ENCODE data around the gene DBT. TPM values are rescaled to one million over a fixed set of nuclear protein-coding genes. Genes with fewer than 3 reads are reported as not detected.
A peak's percentile ranks its signal among the peaks of the same experiment; 100 is the strongest.
"Not testable (repeated sequence)": the region's sequence is repeated elsewhere in the genome, so short reads cannot be mapped to it uniquely, and the experiment has no call there.

DBT gene
- total RNA-seq, result 33.2 TPM
- long read RNA-seq, full-length matches to known transcripts, result 13 of 29 reads
- long read RNA-seq, partial matches to known transcripts, result 3 of 29 reads
- long read RNA-seq, other reads (novel, unspliced or antisense), result 13 of 29 reads

- peak; percentile 95 for DNase-seq
- intact Hi-C loops (cut with DNase I), result no loop called here
- ATAC-seq (ENCODE audit: poor library complexity), result peak; percentile 100
Measured at GRCh38 chr1:100249537-100250257, at the start of gene DBT. TSS of gene DBT (minus strand) at chr1:100249834. CDS start at chr1:100249820, 14 bp downstream.

- intact Hi-C loops (cut with DNase I), result no loop called here
- ATAC-seq (ENCODE audit: poor library complexity) (no peak), DNase-seq (no peak)
Measured at GRCh38 chr1:100298512-100298911, 48.9 kb upstream of the DBT start.

GRCh38 chr1:100296997-100297396 lies 47.4 kb upstream of the DBT start:
- ATAC-seq (ENCODE audit: poor library complexity); DNase-seq; intact Hi-C loops (cut with DNase I): not testable (repeated sequence)

GRCh38 chr1:100296140-100296539 lies 46.5 kb upstream of the DBT start:
- ATAC-seq (ENCODE audit: poor library complexity), result no peak
- intact Hi-C loops (cut with DNase I), result no loop called here
- no peak for DNase-seq

- intact Hi-C loops (cut with DNase I), result no loop called here
- ATAC-seq (ENCODE audit: poor library complexity), result no peak
- DNase-seq, result no peak
Measured at GRCh38 chr1:100292711-100293110, 43.1 kb upstream of the DBT start.

- ATAC-seq (ENCODE audit: poor library complexity) (no peak), DNase-seq (no peak)
- intact Hi-C loops (cut with DNase I), result no loop called here
Measured at GRCh38 chr1:100290291-100290690, 40.7 kb upstream of the DBT start.

- intact Hi-C loops (cut with DNase I), result no loop called here
- ATAC-seq (ENCODE audit: poor library complexity) (no peak), DNase-seq (no peak)
Measured at GRCh38 chr1:100287162-100287561, 37.5 kb upstream of the DBT start.

GRCh38 chr1:100284591-100284990 lies 35.0 kb upstream of the DBT start:
- no peak for ATAC-seq (ENCODE audit: poor library complexity)
- intact Hi-C loops (cut with DNase I), result no loop called here
- no peak for DNase-seq

- ATAC-seq (ENCODE audit: poor library complexity) (peak; percentile 85), DNase-seq (no peak)
- intact Hi-C loops (cut with DNase I), result loop anchor here (5.0 to 10.0 kb wide), 2 partner anchors 72 to 105 kb away; partner anchors contain the start of genes CDC14A and LRRC39
Measured at GRCh38 chr1:100279954-100280682, 30.5 kb upstream of the DBT start.

- peak; percentile 60 for ATAC-seq (ENCODE audit: poor library complexity)
- DNase-seq, result no peak
- intact Hi-C loops (cut with DNase I), result loop anchor here (5.0 to 10.0 kb wide), 2 partner anchors 73 to 105 kb away; partner anchors contain the start of genes CDC14A and LRRC39
Measured at GRCh38 chr1:100279358-100279923, 29.8 kb upstream of the DBT start.

GRCh38 chr1:100277866-100278265 lies 28.2 kb upstream of the DBT start:
- DNase-seq (no peak), ATAC-seq (ENCODE audit: poor library complexity) (no peak)
- intact Hi-C loops (cut with DNase I), result loop anchor here (5.0 to 10.0 kb wide), 2 partner anchors 74 to 103 kb away; partner anchors contain the start of genes CDC14A and LRRC39

- DNase-seq, result no peak
- intact Hi-C loops (cut with DNase I), result no loop called here
- ATAC-seq (ENCODE audit: poor library complexity), result no peak
Measured at GRCh38 chr1:100268202-100268601, 18.6 kb upstream of the DBT start.

- DNase-seq, result no peak
- no peak for ATAC-seq (ENCODE audit: poor library complexity)
- intact Hi-C loops (cut with DNase I), result no loop called here
Measured at GRCh38 chr1:100267284-100267683, 17.6 kb upstream of the DBT start.

GRCh38 chr1:100266741-100267140 lies 17.1 kb upstream of the DBT start:
- ATAC-seq (ENCODE audit: poor library complexity) (peak; percentile 39), DNase-seq (no peak)
- intact Hi-C loops (cut with DNase I), result no loop called here

GRCh38 chr1:100265931-100266740 lies 16.5 kb upstream of the DBT start, which contains the start of gene RTCA:
TSS of gene RTCA (plus strand) at chr1:100266216. CDS start at chr1:100266376, 160 bp downstream.
- ATAC-seq (ENCODE audit: poor library complexity) (peak; percentile 100), DNase-seq (peak; percentile 99)
- intact Hi-C loops (cut with DNase I), result no loop called here

GRCh38 chr1:100265562-100265930 lies 15.9 kb upstream of the DBT start:
- DNase-seq, result no peak
- peak; percentile 35 for ATAC-seq (ENCODE audit: poor library complexity)
- intact Hi-C loops (cut with DNase I), result no loop called here

- DNase-seq; intact Hi-C loops (cut with DNase I); ATAC-seq (ENCODE audit: poor library complexity): not testable (repeated sequence)
Measured at GRCh38 chr1:100264081-100264480, 14.4 kb upstream of the DBT start.

GRCh38 chr1:100261686-100262085 lies 12.1 kb upstream of the DBT start:
- no peak for DNase-seq
- no peak for ATAC-seq (ENCODE audit: poor library complexity)
- intact Hi-C loops (cut with DNase I), result no loop called here

All from Right ventricle myocardium superior (tissue), 1 donor.